Tongue (tissue), 2 donors: Measurements from ENCODE around the gene LY6G6C. TPM values are rescaled to one million over a fixed set of nuclear protein-coding genes. Genes with fewer than 3 reads are reported as not detected.
"Not testable (repeated sequence)": the region's sequence is repeated elsewhere in the genome, so short reads cannot be mapped to it uniquely, and the experiment has no call there.

Source experiments
- DNase-seq: peaks from one replicate; pipeline ENCODE4 v3.0.0-alpha.2; 2015
- total RNA-seq: library from RNA; depleted of rRNA; stranded (reverse); fragments of >200 nt; gene quantifications from one replicate; pipeline ENCODE4 v1.2.3, GENCODE V29; 2014

Gene LY6G6C
- total RNA-seq, 1 donor from 2014 or later: 1.1 TPM

DNA sequence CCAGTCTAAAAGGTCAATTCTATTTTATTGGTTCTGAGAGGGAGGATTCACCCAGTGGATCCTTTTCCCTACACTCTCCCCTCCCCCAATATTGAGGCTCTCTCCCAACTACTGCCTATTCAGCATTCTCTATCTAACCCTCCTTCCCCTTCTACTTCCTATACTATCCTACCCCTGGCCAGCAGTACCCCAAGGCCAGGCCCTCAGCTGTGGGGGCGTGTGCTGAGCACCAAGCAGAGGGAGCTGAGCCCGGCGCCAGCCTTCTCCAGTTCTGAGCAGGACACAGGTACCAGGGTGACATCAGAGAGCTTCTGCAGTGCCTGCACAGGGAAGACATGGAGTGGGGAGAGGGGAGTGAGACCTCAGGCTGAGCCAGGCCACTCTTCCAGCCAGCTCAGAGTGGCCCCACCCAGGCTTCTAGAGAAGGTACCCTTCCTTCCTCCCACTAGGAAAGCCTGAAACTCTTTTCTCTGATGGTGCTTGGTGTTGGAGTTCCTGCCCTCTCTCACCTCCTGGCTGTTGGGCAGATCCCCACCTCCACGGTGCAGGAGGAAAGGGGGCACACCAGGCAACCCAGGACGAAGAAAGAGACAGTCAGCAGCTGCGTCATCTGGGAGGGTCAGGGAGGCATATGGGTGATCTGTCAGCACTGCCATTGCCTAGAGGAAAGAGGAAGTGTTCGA, 5.6 kb upstream of the LY6G6C start:
- DNase-seq: no peak

DNA sequence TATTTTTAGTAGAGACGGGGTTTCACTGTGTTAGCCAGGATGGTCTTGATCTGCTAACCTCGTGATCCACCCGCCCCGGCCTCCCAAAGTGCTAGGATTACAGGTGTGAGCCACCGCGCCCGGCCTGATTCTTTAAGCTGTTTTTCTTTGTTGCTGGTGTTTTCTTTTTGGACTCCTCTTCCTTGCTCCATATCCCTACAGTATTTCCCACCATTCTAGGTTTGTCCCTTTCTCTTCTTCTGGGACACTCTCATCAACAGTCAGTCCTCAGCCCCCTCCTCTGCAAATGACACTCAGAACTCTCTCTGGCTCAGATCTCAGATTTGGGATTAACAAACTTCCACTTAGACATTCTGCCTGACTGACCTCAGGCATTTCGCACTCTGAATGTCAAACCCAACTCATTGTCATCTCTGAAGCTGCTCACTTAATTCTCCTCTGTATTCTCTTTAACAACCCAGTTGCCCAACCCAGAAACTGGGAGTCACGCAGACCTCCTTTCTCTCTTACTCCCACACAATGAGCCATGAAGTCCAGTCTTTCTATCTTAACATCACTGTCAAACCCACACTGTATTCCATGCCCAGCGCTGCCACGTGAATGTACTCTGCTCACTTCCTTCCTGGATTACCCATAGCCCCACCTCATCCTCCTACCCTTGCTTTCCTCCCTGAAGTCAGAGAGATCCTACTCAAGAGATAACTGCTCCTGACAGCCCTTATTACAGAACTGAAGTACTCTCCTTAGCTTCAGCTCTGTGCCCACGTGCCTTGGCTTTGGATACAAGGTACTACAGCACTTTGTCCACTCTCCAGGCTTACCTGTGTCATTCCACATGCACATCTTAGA, 4.2 kb upstream of the LY6G6C start:
- no peak for DNase-seq

DNA sequence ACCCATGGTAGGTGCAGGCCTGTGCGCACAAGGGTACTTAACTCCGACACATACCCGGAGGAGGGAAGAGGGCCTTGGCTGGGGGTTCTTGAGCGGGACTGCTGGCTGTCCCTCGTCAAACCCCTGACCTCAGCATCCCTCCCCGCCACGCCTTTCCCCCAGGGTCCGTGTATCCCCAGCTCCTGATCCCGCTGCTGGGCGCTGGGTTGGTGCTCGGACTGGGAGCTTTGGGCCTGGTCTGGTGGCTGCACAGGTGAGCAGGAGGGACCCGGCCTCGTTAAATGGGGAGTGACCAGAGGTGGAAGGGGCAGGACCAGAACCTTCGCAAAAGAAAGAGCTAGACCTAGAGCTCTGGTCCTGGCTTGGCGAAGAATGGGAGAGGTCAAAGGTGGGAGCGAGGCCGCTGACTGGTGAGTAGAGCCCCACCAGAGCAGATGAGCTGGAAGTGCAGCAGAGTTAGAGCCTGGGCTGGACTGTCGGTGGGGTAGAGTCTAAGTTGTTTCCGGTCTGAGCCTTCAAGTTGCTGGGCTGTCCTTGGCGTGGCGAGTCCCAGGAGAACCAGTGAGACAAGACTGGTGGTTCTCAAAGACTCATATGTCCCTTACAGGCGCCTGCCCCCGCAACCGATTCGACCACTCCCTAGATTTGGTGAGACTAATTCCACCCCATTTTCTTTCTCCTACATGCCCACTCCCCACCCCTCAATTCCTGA, 2.6 kb upstream of the LY6G6C start:
- DNase-seq: no peak

DNA sequence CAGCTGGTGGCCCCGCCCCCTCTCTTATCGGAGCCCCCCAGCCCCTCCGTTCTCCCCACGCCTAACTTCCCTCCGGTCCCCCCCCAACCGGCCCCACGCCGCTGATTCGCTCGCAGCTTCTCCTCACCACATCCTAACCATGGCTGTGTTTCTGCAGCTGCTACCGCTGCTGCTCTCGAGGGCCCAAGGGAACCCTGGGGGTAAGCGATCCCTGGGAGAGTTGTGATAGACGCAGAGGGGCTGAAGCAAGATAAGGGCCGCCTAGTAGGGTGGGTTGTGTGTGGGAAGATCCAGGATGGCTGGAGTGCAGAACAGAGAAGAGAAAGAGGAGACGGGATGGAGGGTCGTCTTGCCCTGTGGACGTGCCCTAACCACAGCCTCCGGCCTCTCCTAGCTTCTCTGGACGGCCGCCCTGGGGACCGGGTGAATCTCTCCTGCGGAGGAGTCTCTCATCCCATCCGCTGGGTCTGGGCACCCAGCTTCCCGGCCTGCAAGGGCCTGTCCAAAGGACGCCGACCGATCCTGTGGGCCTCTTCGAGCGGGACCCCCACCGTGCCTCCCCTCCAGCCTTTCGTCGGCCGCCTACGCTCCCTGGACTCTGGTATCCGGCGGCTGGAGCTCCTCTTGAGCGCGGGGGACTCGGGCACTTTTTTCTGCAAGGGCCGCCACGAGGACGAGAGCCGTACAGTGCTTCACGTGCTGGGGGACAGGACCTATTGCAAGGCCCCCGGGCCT, 1.9 kb upstream of the LY6G6C start, which contains the start of gene MPIG6B:
Gene MPIG6B (plus strand): TSS at position 129 of the 735 bp plus-strand sequence. CDS start 11 bp downstream, at position 140.
- no peak for DNase-seq

GRCh38 chr6:31722173-31722572, 627 bp upstream of the LY6G6C start:
- no peak for DNase-seq

GRCh38 chr6:31720196-31720770, 1.3 kb downstream of the LY6G6C start:
- DNase-seq: no peak

DNA sequence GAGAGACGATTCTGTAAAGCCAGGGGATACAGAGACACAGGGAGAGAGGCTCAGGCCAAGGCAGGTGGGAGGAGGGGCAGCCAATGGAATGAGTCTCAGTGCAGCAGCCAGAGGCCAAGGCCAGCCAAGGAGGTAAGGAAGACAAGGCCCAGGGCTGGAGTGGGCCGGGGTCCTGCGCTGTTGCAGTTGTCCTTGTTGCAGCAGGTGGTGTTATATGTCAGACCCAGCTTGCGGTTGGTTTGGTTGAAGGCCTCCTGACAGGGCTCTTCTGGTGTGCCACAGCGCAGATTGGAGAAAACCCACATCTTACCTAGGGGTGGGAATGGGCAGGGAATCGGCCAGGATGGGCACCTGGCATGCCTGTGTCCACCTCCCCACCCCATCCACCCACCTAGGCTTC, 2.5 kb downstream of the LY6G6C start:
- DNase-seq: no peak

DNA sequence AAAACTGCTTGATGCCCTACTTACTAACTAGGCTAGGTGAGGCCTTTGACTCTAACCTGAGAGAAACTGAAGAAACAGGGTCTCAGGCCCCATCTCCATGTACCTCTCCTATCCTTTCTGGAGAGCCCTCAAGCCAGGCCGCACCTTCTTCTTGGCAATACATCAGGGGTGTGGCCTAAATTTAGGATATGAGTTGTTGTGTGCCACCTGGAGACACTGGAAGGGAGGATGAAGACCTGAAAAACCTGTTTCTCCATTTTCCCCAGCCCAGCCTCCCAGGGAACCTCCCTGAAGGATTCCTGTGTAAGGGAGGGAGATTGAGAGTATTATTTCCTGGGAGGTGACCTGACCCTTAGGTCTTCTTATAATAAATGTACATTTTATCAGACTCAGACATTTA, 3.3 kb downstream of the LY6G6C start:
- peak; percentile 61 for DNase-seq

DNA sequence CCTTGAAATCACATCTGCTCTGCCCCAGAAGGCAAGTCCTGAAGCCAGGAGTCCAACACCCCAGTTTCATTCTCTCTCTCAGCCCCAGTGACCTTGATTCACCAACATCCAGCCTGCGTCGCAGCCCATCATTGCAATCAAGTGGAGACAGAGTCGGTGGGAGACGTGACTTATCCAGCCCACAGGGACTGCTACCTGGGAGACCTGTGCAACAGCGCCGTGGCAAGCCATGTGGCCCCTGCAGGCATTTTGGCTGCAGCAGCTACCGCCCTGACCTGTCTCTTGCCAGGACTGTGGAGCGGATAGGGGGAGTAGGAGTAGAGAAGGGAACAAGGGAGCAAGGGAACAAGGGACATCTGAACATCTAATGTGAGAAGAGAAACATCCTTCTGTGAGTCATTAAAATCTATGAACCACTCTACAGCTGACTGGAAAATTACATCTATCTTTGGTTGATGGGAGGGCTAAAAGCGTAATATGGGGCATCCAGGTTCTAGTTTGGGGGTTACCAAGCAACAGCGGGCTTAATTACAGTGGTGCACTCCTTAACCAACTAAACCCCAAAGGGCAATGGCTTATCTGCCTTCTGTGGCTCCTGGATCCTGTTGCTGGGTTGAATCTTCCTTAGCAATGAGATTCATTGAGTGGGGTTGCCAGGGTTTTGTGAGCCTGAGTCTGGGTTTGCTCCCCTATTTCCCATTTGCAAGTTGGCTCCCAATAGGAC, 3.9 kb downstream of the LY6G6C start:
- DNase-seq: no peak

DNA sequence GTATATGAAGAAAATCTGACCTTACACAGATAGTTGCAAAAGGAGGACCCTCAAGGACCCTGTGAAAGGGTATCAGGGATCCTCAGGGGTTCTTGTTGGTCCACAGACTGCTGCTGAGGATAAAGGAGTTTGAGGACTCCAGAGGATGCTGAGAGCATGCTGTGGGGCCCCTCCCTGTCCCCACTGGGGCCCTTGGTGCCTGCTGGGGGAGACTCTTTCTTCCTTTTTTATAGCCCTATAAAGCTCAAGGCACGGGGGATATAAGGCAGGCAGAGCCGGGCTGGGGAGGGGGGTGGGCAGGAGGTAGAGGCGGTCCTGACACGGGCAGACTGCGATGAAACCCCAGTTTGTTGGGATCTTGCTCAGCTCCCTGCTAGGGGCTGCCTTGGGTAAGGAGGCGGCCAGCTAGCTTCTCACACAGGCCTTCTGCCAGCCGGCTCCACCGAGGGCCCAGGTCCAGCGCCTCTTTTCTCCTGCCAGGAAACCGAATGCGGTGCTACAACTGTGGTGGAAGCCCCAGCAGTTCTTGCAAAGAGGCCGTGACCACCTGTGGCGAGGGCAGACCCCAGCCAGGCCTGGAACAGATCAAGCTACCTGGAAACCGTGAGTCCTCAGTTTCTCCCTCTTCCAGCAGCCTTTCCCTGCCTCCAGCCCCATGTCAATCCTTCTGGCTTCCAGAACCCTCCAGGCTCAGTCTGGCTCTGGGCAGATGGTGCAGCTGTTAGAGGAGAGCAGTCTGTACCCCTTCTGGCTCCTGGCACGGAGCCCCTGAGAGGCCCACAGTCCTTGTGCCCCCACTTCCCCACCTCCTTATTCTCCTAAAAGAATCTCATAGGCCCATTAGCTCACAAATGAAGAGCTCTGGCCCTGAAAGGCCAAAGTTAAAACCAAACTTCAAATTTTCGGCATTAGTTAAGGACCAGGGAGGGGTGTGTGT, 6.3 kb downstream of the LY6G6C start, which contains the start of gene LY6G6D:
Gene LY6G6D (plus strand): TSS at position 327 of the 937 bp plus-strand sequence. CDS start 8 bp downstream, at position 335.
- DNase-seq: peak; percentile 83

- no peak for DNase-seq
These were observed 7.4 kb downstream of the LY6G6C start for GRCh38 chr6:31713991-31714684.

- no peak for DNase-seq
These were observed 8.1 kb downstream of the LY6G6C start for GRCh38 chr6:31713465-31713864.

DNA sequence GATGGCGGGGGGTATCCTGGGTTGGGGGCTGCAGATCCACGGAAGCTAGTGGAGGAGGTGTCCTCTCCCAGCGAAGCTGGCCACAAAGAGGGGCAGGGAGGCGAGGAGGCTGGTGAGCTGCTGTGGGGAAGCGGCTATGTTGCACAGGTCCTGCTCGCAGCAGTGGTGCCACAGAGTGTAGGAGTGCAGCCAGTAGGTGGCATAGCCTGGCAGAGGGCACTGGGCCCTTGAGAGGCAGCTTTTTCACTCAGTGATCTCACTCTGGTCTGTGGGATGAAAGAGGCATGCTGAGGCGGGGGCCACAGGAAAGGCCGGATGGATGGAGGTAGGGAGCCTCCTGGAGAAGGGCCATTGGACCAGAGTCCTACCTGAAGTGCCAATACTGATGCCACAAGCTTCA, 9.2 kb downstream of the LY6G6C start:
- DNase-seq: no peak

GRCh38 chr6:31711233-31711632, 10.3 kb downstream of the LY6G6C start:
- no peak for DNase-seq

- no peak for DNase-seq
These were observed 10.9 kb downstream of the LY6G6C start for GRCh38 chr6:31710523-31711219.

DNA sequence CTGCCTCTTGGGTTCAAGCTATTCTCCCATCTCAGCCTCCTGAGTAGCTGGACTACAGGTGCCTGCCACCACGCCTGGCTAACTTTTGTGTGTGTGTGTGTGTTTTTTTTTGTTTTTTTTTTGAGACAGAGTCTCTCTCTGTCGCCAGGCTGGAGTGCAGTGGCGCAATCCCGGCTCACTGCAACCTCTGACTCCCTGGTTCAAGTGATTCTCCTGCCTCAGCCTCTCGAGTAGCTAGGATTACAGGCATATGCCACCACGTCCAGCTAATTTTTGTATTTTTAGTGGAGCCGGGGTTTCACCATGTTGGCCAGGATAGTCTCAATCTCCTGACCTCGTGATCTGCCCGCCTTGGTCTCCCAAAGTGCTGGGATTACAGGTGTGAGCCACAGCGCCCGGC, 12.4 kb downstream of the LY6G6C start:
- DNase-seq: not testable (repeated sequence)

DNA sequence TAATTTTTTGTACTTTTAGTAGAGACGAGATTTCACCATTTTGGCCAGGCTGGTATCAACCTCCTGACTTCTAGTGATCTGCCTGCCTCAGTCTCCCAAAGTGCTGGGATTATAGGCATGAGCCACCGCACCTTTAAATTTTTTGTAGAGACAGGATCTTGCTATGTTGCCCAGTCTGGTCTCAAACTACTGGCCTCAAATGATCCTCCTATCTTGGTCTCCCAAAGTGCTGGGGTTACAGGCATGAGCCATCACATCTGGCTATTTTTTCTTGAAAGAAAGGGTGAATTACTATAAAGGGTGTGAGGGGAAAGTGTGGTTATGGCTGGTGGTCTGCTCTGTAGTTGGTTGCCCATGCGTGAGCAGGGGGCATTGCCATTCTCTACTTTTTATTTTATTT, 13.3 kb downstream of the LY6G6C start:
- no peak for DNase-seq

- DNase-seq: no peak
These were observed 13.8 kb downstream of the LY6G6C start for GRCh38 chr6:31707701-31708100.

DNA sequence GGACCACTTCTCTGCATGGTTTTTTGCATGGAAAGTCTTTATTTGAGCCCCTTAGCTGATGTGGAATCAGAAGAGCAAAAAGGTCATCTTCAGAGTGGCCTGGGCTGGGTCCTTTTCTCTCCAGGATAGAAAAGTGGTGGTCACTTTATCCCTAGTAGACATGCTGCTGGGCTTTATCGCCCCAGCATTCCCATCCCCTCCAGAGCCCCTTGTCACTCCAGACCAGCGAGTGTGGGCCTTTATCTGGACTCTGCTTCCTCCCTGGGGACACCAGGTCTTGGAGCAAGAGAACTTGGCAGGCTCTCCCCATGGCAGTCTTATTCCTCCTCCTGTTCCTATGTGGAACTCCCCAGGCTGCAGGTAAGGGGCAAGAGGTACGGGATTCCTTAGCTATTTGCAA, 14.9 kb downstream of the LY6G6C start, which contains the start of gene LY6G6F:
Gene LY6G6F (plus strand): TSS at position 268 of the 400 bp plus-strand sequence. CDS start 41 bp downstream, at position 309.
- no peak for DNase-seq
